HG03139 (cell line): ENCODE results near the gene MYL6.
A peak's percentile ranks its signal among the peaks of the same experiment; 100 is the strongest.
"Not testable (repeated sequence)": the region's sequence is repeated elsewhere in the genome, so short reads cannot be mapped to it uniquely, and the experiment has no call there.

Experiments
- ATAC-seq: cut with Tn5 transposase; IDR thresholded peaks from one replicate; pipeline ENCODE4 v1.9.1; 2021; ENCODE audit not compliant: unreplicated experiment

The MYL6 gene

DNA sequence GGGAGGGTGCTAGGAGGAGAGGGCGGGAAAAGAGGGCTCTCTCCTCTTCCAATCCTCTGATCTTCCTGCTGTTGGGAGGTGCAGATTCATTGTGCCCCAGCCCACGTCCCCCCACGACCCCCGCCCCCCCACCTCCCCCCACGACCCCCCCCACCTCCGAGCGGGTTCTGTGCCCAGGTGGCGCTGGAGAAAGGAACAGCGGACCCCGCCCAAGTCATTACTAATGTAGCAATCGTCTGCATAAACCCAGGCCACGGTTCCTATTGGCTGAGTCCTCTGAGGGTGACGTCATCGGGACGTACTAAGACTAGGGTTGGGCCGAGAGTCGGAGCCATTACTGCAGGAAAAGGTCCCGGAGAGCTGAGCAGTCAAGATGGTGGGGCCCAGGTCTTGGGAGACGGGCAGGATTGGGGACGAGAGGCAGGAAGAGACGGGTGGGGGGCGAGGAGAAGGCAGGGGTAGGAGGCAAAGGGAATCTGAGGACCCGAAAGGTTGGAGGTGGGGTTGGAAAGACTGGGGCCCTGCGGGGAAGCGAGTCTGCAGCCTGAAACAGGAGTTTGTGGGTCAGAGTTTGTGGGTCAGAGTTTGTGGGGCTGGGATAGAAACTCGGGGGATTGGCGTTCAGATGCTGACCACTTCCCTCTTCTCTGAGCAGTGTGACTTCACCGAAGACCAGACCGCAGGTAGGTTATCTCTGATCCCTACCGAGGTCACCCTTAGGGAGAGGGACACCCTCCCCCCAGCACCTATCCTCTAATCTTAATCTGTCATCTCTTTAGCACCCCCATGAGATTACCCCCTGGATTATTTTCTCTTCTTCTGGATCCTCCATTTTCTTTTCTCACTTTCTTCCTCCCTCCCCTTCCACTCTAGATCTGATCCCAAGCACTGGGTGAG is at the start of gene MYL6:
Gene MYL6, plus strand, starts transcription at position 331 of the 897 bp plus-strand sequence. Its CDS starts 43 bp downstream, at position 374.
- peak; percentile 71 for ATAC-seq

GRCh38 chr12:56110571-56110970 is 47.6 kb upstream of the MYL6 start:
- ATAC-seq, result no peak

- ATAC-seq, result no peak
These were observed 44.1 kb upstream of the MYL6 start for GRCh38 chr12:56114084-56114483.

DNA sequence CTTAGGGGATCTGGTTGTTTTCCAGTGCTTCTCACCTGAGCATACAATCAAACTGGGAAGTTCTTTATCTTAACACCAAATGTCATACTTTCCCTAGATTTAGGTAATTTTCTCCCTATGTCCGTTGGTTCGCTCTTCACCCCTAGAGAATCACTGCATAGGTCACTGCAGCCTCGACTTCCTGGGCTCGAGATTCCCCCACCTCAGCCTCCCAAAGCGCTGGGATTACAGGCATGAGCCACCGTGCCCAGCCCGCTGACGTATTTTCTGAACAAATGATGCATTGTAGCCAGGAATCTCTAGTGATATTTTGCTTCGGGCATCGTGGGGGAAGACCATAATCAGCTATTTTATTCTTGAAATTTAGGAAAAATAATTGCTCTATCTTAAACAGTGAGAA is 42.8 kb upstream of the MYL6 start:
- ATAC-seq, result no peak

GRCh38 chr12:56116267-56117081 is 41.7 kb upstream of the MYL6 start, which contains the start of gene RPL41:
TSS of gene RPL41 (plus strand) at chr12:56116633.
- no peak for ATAC-seq

- ATAC-seq, result not testable (repeated sequence)
These were observed 41.0 kb upstream of the MYL6 start for GRCh38 chr12:56117082-56117706.

DNA sequence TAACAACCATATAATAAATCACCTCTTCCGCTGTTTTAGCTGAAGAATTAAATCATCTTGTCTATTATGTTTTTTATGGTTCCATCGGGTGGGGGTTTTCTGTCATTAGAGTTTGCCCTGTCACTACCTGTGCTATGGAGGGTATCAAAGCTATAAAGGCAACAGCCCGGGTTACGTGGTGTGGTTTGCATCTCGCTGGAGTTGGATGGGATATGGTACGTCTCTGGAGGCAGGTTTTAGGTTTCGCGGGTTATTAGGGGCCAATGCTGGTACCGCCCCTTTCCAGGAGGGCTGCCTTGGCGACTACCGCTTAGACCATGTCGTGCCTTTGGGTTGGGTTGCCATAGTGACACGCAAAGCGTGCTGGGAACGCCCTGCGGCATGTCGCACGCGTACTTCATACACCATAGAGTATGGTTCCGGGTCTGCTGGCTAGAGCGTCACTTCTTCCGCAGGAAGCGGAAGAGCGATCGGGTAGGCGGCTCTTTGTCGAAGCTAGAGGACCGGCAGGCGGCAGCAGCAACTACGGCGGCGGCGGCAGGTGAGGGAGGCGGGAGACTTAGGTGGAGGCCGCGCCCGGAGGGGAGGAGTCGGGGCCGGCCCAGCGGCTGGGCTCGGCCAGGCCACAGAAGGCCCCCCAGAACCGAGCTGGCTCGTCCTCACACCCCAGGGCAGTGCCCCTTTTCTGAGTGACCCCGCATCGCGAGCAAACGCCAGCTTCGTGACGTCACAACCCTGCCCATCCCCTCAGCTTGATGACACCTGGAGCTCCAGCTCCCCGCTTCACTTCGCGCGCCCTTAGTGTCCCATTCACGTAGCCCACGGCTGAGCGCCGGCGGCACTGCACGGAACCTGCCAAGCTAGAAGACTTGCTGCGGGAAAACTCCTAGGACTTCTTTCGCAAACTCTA is 40.1 kb upstream of the MYL6 start, which contains the start of gene ZC3H10:
Gene ZC3H10, plus strand, starts transcription at position 489 of the 910 bp plus-strand sequence. CDS start 2,297 bp downstream, outside the sequence.
- ATAC-seq, result peak; percentile 74

GRCh38 chr12:56118688-56119357 is 39.3 kb upstream of the MYL6 start:
- no peak for ATAC-seq

GRCh38 chr12:56119361-56119796 is 38.8 kb upstream of the MYL6 start:
- ATAC-seq, result no peak

- ATAC-seq, result no peak
These were observed 37.9 kb upstream of the MYL6 start for GRCh38 chr12:56120158-56120846.

DNA sequence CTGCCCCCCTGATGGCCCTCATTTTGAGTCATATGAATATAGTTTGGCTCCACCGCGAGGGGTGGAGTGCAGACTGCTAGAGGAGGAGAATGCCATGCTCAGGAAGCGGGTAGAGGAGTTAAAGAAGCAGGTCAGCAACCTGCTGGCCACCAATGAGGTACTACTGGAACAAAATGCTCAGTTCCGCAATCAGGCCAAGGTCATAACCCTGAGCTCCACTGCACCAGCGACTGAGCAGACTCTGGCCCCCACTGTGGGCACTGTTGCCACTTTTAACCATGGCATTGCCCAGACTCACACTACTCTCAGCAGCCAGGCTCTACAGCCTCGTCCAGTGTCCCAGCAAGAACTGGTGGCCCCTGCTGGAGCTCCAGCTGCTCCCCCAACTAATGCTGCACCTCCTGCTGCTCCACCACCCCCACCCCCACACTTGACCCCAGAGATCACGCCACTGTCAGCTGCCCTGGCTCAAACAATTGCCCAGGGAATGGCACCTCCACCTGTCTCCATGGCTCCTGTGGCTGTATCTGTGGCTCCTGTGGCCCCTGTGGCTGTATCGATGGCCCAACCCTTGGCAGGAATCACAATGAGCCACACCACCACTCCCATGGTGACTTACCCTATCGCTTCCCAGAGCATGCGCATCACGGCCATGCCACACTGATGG is 36.8 kb upstream of the MYL6 start:
- ATAC-seq, result no peak

- no peak for ATAC-seq
These were observed 35.5 kb upstream of the MYL6 start for GRCh38 chr12:56122637-56123036.

GRCh38 chr12:56124133-56124532 is 34.0 kb upstream of the MYL6 start:
- ATAC-seq, result no peak

GRCh38 chr12:56126732-56127239 is 31.4 kb upstream of the MYL6 start:
- no peak for ATAC-seq

DNA sequence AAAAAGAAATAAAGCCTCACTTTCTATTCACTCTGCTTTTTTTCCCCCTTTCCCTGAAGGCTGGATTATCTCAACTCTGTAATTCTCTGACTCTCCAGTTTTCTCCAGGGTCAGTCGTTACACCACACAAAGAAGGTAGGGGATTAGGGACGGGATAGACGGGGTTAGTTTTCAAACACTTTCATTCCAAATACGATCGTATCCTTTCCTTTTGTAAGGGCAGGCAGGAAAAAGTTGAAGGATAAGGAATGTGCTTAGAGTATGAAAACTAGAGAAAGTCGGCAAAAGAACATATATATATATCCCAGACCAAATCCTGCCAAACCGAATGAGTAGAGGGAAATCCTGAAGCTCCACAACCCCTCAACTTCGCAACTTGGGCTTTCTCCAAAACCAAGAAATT is 30.7 kb upstream of the MYL6 start:
- ATAC-seq, result no peak

DNA sequence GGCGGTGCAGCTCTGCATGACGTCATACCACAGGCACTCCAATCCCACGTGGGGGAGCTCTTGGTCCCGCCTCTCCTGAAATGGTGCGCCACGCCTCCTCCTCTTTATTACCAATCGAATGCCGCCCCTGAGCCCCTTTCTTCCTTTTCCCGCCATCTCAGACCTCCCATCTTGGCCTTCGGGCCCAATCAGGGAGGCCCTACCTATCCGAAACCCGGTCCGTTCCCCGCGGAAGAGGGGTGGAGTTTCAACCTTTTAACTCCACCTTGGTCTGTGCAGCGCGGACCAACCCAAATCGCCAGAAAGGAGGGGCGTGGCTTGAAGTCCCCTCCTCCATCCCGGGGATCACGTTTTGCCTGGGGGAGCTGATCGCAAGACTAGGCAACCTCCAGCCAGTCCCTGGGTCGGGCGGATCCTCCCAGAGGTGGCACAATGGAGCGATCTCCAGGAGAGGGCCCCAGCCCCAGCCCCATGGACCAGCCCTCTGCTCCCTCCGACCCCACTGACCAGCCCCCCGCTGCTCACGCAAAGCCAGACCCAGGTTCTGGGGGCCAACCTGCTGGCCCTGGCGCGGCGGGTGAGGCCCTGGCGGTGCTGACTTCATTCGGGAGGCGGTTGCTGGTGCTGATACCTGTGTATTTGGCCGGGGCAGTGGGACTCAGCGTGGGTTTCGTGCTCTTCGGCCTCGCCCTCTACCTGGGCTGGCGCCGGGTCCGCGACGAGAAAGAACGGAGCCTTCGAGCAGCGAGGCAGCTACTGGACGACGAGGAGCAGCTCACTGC is 30.1 kb upstream of the MYL6 start, which contains the start of gene ESYT1:
Gene ESYT1, plus strand, starts transcription at position 380 of the 782 bp plus-strand sequence. Its CDS starts 53 bp downstream, at position 433.
- ATAC-seq, result peak; percentile 79

DNA sequence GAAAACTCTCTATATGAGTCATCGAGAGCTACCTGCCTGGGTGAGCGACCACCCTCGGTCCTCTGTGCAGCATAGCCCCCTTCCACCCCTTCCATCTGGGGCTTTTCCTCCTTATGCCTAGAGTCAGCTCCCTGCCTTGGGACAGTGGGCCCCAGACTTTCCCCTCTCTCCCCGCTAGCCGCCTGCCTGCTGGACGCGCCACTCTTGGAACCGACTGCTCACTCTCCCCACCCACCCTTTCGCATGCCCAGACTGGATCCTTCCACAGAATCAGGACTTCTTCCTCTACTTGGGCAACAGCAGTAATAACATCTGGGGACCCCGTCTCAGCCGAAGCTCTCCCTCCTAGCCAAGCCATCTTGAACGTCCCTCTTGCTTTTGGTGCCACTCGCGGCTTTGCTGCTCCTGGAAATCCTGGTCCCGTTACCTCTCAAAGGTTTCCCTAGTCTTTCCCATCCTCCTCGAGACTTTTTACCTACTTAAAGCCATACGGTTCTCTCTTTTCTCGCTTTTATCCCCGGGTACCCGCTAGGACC is 29.4 kb upstream of the MYL6 start:
- no peak for ATAC-seq
